Effector memory CD8-positive, alpha-beta T cell (primary cell): ENCODE results near the gene CABLES2.
"Not testable (repeated sequence)": the region's sequence is repeated elsewhere in the genome, so short reads cannot be mapped to it uniquely, and the experiment has no call there.

ENCODE experiments used
- ATAC-seq: fragments of 150-1000 bp; cut with Tn5 transposase; replicated peaks from 2 replicates; pipeline ENCODE4 v1.10.0; 2021; ENCODE audit warnings: mild to moderate bottlenecking, moderate library complexity
- DNase-seq, 3 experiments: peaks; one replicate each; pipeline ENCODE4 v3.0.0; 2021
- H3K27ac Mint-ChIP-seq, 2 donors: one replicate each; pipeline ENCODE4 v1.8.0; 2022; ENCODE audit warnings: mild to moderate bottlenecking in 2 of 2, mixed read lengths in 2 of 2, moderate library complexity in 2 of 2
- H3K27me3 Mint-ChIP-seq, 2 donors: one replicate each; pipeline ENCODE4 v1.8.0; 2022; ENCODE audit warnings: mixed read lengths in 2 of 2
- H3K36me3 Mint-ChIP-seq: one replicate; pipeline ENCODE4 v1.8.0; 2022; ENCODE audit warnings: mild to moderate bottlenecking, moderate library complexity, mixed read lengths; ENCODE audit not compliant: insufficient read depth
- H3K4me1 Mint-ChIP-seq, 2 donors: one replicate each; pipeline ENCODE4 v1.8.0; 2022; ENCODE audit warnings: low read depth in 2 of 2, mixed read lengths in 2 of 2
- H3K4me3 Mint-ChIP-seq, 2 donors: one replicate each; pipeline ENCODE4 v1.8.0; 2022; ENCODE audit warnings: mild to moderate bottlenecking in 2 of 2, mixed read lengths in 2 of 2, moderate library complexity in 2 of 2
- H3K9me3 Mint-ChIP-seq, 2 donors: one replicate each; pipeline ENCODE4 v1.8.0; 2022; ENCODE audit warnings: mixed read lengths in 2 of 2

Gene CABLES2

DNA sequence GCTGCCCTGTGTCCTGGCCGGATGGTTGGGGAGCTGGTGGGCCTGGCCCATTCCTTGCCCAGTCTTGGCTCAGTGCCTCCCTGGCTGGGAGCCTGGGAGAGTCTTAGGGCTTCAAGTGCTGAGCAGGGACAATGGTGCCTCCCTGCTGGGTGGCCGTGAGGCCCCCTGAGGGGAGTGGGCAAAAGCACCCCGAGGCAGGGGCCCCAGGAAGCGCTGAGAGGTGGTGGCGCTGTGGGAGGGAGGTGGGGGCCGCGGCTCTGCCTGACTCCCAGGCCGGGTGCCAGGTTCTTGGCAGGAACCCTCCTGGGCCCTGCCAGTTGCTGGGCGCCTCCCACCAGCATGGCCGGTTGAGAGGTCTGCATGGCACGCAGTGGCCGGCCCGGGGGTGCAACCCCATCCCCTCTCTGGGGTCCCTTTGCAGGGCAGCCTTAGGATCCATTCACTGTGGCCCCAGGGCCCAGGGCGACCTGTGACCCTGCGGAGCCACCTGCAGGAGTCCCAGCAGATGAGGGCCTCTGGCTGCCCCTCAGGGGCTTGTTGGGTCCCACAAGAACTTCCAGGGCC, 29.4 kb downstream of the CABLES2 start:
- H3K27ac Mint-ChIP-seq = no peak overlapping the region
- ATAC-seq = no peak

DNA sequence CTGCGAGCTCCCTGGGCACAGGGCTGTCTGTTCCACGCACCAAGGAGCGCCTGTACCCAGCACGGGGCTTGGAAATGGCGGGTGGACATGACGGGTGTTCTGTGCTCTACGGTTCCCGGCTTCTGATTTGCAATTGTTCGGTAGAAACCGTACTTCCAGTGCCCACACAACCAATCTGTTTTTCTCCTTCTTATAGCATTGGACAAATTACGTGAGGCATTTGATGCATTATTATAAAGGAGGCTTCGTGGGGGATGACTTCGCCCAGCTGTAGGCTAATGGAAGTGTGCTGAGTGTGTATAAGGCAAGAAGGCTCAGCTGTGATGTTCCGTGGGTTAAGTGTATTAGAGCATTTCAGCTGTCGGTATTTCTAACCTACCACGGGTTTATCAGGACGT, 30.0 kb downstream of the CABLES2 start:
- Mint-ChIP-seq H3K27ac (no peak overlapping the region), H3K4me3 (no peak overlapping the region), H3K36me3 (peaks cover 4% of the 10 kb centered on the region), H3K4me1 (peaks cover 0 to 7% of the 10 kb centered on the region in 2 donors), H3K9me3 (peaks cover 0 to 3% of the 10 kb centered on the region in 2 donors), H3K27me3 (peaks cover 7% of the 10 kb centered on the region in 2 donors)
- DNase-seq (no peak), ATAC-seq (no peak)

More for the DNA sequence above, 29.4 kb downstream of the CABLES2 start:
- DNase-seq = no peak
- Mint-ChIP-seq H3K4me1 (peaks cover 2 to 11% of the 10 kb centered on the region in 2 donors), H3K4me3 (no peak overlapping the region), H3K9me3 (peaks cover 0 to 4% of the 10 kb centered on the region in 2 donors), H3K27me3 (peaks cover 6 to 7% of the 10 kb centered on the region in 2 donors), H3K36me3 (peaks cover 5% of the 10 kb centered on the region)

DNA sequence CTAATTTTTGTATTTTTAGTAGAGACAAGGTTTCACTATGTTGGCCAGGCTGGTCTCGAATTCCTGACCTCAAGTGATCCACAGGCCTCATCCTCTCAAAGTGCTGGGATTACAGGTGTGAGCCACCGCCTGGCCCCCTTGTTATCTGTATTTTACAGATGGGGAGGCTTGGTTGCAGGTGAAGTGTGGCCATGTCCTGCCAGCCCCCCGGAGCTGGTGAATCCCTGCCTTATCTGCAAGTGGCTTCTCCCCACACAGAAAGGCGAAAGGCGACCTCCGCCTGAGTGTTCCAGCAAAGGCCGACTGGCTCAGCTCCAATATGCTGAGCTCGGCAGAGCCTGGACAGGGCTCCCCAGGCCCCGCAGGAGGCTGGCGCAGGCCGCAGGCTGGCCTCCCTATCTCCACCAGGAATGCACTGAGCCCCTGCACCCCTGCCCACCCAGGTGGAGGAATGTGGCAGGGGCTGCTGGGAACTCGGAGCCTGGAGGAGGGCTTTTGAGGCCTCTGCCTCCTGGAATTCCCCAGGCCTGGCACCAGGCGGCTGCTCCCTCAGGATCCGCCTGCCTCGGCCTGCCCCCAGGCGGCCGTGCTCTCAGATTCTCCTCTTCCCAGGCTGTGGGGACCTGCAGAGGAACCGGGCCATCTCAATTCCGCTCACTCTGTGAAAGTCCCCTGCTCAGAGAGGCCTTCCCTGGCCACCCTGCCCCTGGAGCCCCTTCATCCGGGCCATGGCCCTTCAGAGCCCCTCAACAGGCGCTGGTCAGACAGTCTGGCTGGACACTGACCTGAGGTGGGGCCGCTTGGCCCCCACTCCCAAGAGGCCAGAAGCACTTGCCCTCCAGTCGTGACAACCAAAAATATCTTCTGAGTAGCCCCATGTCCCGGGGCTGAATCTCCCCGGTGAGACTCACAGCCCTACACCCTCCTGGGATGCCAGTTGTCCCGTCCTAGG, 30.7 kb downstream of the CABLES2 start:
- ATAC-seq (no peak), DNase-seq (no peak)
- no peaks in the 10 kb centered on the region for H3K36me3 Mint-ChIP-seq
- H3K4me3 Mint-ChIP-seq = no peak overlapping the region
- H3K4me1 Mint-ChIP-seq = peaks cover 0 to 5% of the 10 kb centered on the region in 2 donors
- H3K27me3 Mint-ChIP-seq = peaks cover 7% of the 10 kb centered on the region in 2 donors
- H3K27ac Mint-ChIP-seq = no peak overlapping the region
- no peaks in the 10 kb centered on the region for H3K9me3 Mint-ChIP-seq

DNA sequence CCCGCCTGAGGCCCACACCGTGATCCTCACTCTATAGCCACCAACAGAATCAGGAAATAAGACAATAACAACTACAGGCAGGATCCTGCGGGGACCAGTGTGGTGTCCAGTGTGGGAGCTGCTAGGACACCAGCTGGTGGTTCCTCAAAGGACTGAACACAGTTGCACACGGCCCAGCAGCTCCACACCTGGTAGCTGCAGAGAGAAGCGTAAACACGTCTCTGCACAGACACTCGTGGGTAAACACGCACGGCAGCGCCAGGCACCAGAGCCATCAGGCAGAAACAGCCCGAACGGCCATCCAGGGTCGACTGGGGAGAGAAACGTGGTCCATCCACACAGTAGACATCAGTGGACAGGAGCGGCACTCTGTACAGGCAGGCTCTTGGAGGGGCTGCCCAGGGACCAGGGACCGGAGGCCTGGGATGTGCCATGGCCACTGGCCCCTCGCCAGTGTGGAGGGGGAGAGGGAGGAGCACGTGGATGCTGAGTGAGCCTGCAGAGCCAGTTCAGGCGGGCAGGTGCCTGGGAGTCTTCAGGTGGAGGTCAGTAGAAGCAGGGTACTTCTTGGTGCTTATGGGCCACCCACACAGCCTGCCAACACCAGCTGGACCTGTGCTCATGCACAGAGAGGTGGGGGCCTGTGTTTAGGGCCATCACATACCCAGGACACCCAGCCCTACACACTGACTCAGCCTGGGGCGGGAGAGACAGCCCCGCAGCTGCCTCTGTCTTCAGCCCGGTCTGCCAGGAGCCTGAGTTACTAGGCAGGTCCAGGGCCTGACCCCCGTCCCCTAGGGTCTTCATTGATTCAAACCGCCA, 32.5 kb downstream of the CABLES2 start:
- Mint-ChIP-seq H3K4me1 (peaks cover 0 to 5% of the 10 kb centered on the region in 2 donors), H3K27ac (no peak overlapping the region), H3K27me3 (peaks cover 9% of the 10 kb centered on the region in 2 donors), H3K4me3 (no peak overlapping the region), H3K36me3 (no peaks in the 10 kb centered on the region), H3K9me3 (no peaks in the 10 kb centered on the region)
- DNase-seq (no peak), ATAC-seq (no peak)

GRCh38 chr20:62373631-62374179, 33.4 kb downstream of the CABLES2 start:
- DNase-seq = not testable (repeated sequence)

DNA sequence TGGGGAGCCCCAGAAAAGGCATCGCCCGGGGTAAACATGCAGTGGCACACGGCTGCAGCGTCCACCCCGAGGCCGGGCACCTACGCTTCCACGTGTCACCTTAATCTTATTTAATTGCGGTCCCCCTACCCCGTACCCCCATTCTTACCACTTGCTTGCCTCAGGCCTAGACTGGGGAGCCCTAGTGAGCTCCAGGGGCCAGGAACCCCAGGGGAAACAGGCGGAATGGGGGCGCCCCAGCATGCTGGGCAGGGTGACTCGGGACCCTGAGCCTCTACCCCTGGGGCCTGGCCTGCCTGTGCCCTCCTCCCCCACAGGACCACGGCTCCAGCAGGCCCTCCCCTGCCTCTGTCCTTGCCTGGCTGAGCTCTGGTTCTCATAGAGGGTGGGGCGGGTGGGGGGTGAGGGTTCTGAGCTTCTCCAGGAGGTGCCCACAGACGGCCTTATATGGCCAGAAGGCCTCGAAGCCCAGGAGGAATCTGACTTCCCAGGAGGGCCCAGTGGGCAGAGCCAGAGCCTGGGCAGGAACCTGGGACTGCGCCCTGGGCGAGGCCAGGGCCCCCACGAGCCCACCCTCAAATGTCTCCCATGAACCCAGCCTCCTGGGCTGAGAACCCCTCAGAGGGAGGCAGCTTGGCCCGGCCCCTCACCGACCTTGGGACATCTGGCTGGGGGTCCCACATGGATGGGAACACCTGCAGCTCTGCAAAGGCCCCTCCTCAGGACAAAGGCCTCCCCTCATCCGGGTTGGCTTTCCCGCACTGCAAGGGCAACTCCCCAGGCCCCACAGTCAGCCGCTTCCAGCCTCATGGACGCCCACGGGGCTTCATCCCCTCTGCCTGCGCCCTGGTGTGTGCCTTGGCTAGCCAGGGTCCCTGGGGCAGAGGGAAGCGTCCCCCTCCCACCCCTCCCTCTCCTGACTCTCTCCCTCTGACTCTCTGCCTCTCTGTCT, 34.8 kb downstream of the CABLES2 start:
- Mint-ChIP-seq H3K9me3 (no peaks in the 10 kb centered on the region), H3K27me3 (peaks cover 14 to 30% of the 10 kb centered on the region in 2 donors), H3K4me1 (peaks cover 5 to 9% of the 10 kb centered on the region in 2 donors), H3K36me3 (no peaks in the 10 kb centered on the region), H3K4me3 (no peak overlapping the region), H3K27ac (no peak overlapping the region)
- no peak for DNase-seq
- ATAC-seq = no peak

More at GRCh38 chr20:62373631-62374179, 33.4 kb downstream of the CABLES2 start:
- not testable (repeated sequence) for ATAC-seq, H3K4me1 Mint-ChIP-seq, H3K9me3 Mint-ChIP-seq, H3K36me3 Mint-ChIP-seq, H3K4me3 Mint-ChIP-seq, H3K27ac Mint-ChIP-seq
- H3K27me3 Mint-ChIP-seq = peaks cover 14 to 17% of the 10 kb centered on the region in 2 donors

GRCh38 chr20:62371588-62372041, 35.5 kb downstream of the CABLES2 start:
- Mint-ChIP-seq H3K9me3 (no peaks in the 10 kb centered on the region), H3K36me3 (no peaks in the 10 kb centered on the region), H3K27me3 (peaks cover 14 to 30% of the 10 kb centered on the region in 2 donors), H3K4me1 (peaks cover 5 to 9% of the 10 kb centered on the region in 2 donors), H3K4me3 (no peak overlapping the region), H3K27ac (no peak overlapping the region)
- ATAC-seq = no peak
- no peak for DNase-seq

DNA sequence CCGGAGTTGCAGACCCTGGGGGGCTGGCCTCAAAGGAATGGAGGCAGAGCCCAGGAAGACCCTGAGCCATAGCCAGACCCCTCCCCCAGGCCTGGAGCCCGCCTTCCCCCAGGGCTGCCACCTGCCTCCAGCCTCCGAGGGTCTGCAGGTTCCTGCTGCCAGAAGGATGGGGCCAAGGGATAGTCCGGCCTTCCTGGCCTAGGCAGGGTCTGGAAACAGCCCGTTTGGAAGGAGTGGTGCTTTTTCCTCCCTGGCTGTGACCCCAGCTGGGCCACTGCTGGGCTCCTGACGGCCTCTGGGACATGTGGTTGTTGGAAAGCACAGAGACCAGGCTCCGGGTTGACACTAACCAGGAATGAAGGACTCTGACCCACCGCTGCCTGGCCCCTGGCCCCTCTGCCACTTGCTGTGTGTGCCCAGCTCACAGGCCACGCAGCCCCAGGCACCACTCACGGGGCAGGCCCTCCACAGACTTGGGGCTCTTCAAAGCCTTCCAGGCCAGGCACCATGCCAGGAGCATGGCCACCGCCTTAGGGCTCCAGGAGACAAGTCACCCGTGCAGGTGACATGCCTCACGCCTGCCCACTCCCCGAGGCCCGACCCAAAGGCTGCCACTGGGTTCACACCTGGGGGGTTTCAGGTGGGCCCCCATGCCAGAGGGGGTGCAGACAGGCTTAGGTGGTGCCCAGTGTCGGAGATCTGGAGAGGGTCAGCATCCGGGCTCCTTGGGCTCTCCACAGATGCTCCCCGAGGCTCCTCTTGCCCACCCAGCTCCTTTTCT, 36.1 kb downstream of the CABLES2 start:
- ATAC-seq (no peak), DNase-seq (no peak)
- H3K9me3 Mint-ChIP-seq = no peaks in the 10 kb centered on the region
- H3K36me3 Mint-ChIP-seq = no peaks in the 10 kb centered on the region
- H3K4me3 Mint-ChIP-seq = no peak overlapping the region
- H3K4me1 Mint-ChIP-seq = peaks cover 5 to 9% of the 10 kb centered on the region in 2 donors
- no peak overlapping the region for H3K27ac Mint-ChIP-seq
- H3K27me3 Mint-ChIP-seq = peaks cover 15 to 33% of the 10 kb centered on the region in 2 donors

DNA sequence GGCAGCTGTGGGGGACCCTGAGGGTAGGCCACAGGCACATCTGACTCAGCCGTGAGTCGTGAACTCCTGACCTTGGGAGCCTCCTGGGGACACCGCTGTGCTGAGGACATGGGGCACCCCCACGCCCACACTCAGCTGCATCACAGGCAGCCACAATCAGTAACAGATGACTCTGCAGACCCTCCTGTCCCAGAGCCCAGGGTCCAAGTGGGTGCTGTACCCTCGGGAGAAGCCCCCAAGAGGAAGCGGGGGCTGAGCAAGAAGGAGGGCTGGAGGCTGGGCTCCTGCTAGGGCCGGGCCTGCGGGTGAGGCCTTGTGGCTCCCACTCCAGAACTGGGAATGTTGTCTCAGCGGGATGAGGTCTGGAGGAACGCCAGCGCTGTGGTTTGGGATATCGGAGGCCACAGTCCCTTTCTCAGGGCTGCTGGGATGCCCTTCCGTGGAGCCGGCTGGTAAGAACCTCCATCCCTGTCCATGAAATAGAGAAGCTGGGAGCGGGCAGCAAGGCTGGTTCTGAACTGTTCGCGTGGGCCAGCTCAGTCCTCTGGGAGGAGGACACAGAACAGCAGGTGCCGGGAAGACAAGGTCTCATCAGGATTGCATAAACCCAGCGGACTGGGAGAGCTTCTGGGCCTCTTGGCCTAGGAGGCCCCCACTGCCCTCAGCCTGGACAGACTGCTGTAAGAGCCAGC, 36.8 kb downstream of the CABLES2 start:
- Mint-ChIP-seq H3K4me1 (peaks cover 7 to 9% of the 10 kb centered on the region in 2 donors), H3K36me3 (no peaks in the 10 kb centered on the region), H3K27ac (no peak overlapping the region), H3K4me3 (no peak overlapping the region), H3K9me3 (no peaks in the 10 kb centered on the region), H3K27me3 (peaks cover 22 to 40% of the 10 kb centered on the region in 2 donors)
- DNase-seq (no peak), ATAC-seq (no peak)

- H3K4me3 Mint-ChIP-seq = no peak overlapping the region
- DNase-seq (no peak), ATAC-seq (no peak)
- no peaks in the 10 kb centered on the region for H3K9me3 Mint-ChIP-seq
- no peak overlapping the region for H3K27ac Mint-ChIP-seq
- peaks cover 27 to 45% of the 10 kb centered on the region in 2 donors for H3K27me3 Mint-ChIP-seq
- H3K4me1 Mint-ChIP-seq = peaks cover 8 to 9% of the 10 kb centered on the region in 2 donors
- H3K36me3 Mint-ChIP-seq = no peaks in the 10 kb centered on the region
Measured at GRCh38 chr20:62369815-62370114, 37.3 kb downstream of the CABLES2 start.

GRCh38 chr20:62368976-62369814, 37.9 kb downstream of the CABLES2 start:
- no peaks in the 10 kb centered on the region for H3K9me3 Mint-ChIP-seq
- H3K4me1 Mint-ChIP-seq = peaks cover 7 to 8% of the 10 kb centered on the region in 2 donors
- H3K27ac Mint-ChIP-seq = no peak overlapping the region
- H3K27me3 Mint-ChIP-seq = peaks cover 31 to 47% of the 10 kb centered on the region in 2 donors
- ATAC-seq (no peak), DNase-seq (no peak)
- H3K4me3 Mint-ChIP-seq = no peak overlapping the region
- H3K36me3 Mint-ChIP-seq = no peaks in the 10 kb centered on the region
